Bronchial epithelial cell (primary cell): ENCODE results near the gene DDOST. TPM values are rescaled to one million over a fixed set of nuclear protein-coding genes. Genes with fewer than 3 reads are reported as not detected.
A peak's percentile ranks its signal among the peaks of the same experiment; 100 is the strongest.

ENCODE experiments used
- DNase-seq: peaks from one replicate; pipeline ENCODE4 v3.0.0-alpha.2; 2010; ENCODE audit warnings: low read depth
- FAIRE-seq: peaks from 2 replicates; lab custom pipeline; 2011; peaks lifted over from hg19 to GRCh38; lab: Jason Lieb, UNC
- H3K27me3 ChIP-seq: 2 replicates; pipeline ENCODE4 v1.5.1; 2011; ENCODE audit warnings: low read length; ENCODE audit not compliant: control insufficient read depth, insufficient read depth
- H3K36me3 ChIP-seq: 2 replicates; pipeline ENCODE4 v1.5.1; 2011; ENCODE audit warnings: low read length; ENCODE audit not compliant: control insufficient read depth, insufficient read depth
- H3K4me3 ChIP-seq: 2 replicates; pipeline ENCODE4 v1.5.1; 2011; ENCODE audit warnings: mild to moderate bottlenecking, low read depth, low read length, control low read depth
- total RNA-seq: library from RNA; depleted of rRNA; stranded (reverse); fragments of >200 nt; gene quantifications from 2 replicates; pipeline ENCODE4 v1.2.1, GENCODE V29; 2014
- TF ChIP-seq, protein P1 (sequence below): IDR thresholded peaks from 2 replicates; pipeline ENCODE4 v1.5.1; 2011; ENCODE audit warnings: mild to moderate bottlenecking, moderate library complexity, low read length, control low read depth, inconsistent platforms; ENCODE audit not compliant: insufficient read depth, severe bottlenecking

Gene DDOST
- total RNA-seq, 1 donor from 2014 or later: 346 TPM

GRCh38 chr1:20648438-20648837 lies 12.7 kb downstream of the DDOST start:
- TF ChIP-seq, protein P1, sequence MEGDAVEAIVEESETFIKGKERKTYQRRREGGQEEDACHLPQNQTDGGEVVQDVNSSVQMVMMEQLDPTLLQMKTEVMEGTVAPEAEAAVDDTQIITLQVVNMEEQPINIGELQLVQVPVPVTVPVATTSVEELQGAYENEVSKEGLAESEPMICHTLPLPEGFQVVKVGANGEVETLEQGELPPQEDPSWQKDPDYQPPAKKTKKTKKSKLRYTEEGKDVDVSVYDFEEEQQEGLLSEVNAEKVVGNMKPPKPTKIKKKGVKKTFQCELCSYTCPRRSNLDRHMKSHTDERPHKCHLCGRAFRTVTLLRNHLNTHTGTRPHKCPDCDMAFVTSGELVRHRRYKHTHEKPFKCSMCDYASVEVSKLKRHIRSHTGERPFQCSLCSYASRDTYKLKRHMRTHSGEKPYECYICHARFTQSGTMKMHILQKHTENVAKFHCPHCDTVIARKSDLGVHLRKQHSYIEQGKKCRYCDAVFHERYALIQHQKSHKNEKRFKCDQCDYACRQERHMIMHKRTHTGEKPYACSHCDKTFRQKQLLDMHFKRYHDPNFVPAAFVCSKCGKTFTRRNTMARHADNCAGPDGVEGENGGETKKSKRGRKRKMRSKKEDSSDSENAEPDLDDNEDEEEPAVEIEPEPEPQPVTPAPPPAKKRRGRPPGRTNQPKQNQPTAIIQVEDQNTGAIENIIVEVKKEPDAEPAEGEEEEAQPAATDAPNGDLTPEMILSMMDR: no peak
- Histone ChIP-seq H3K36me3 (peaks cover 26% of the 10 kb centered on the region), H3K27me3 (no peaks in the 10 kb centered on the region), H3K4me3 (no peak overlapping the region)
- DNase-seq: no peak
- FAIRE-seq: no peak

DNA sequence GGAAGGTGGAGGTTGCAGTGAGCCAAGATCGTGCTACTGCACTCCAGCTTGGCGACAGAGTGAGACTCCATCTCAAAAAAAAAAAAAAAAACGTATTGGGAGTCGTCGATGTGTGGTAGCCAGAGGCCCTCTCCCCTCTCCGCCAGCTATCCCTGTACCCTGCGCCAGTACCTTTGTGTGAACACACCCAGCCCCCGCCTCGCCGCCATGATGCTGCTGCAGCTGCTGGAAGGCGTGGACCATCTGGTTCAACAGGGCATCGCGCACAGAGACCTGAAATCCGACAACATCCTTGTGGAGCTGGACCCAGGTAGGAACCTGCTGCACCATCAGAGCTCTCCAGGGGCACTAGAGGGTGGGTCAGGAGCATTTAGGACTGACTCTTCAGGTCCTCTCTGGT lies 15.8 kb downstream of the DDOST start:
- Histone ChIP-seq H3K36me3 (peaks cover 20% of the 10 kb centered on the region), H3K4me3 (no peak overlapping the region), H3K27me3 (no peaks in the 10 kb centered on the region)
- DNase-seq: no peak
- TF ChIP-seq, protein P1: no peak
- no peak for FAIRE-seq

- Histone ChIP-seq H3K36me3 (peaks cover 18% of the 10 kb centered on the region), H3K27me3 (no peaks in the 10 kb centered on the region), H3K4me3 (no peak overlapping the region)
- TF ChIP-seq, protein P1: no peak
- FAIRE-seq (no peak), DNase-seq (no peak)
These were observed 16.8 kb downstream of the DDOST start for GRCh38 chr1:20644416-20644815.

- peaks cover 13% of the 10 kb centered on the region for H3K36me3 ChIP-seq
- TF ChIP-seq, protein P1: no peak
- H3K27me3 ChIP-seq: no peaks in the 10 kb centered on the region
- FAIRE-seq (no peak), DNase-seq (no peak)
- no peak overlapping the region for H3K4me3 ChIP-seq
These were observed 18.1 kb downstream of the DDOST start for GRCh38 chr1:20643080-20643479.

- no peaks in the 10 kb centered on the region for H3K27me3 ChIP-seq
- TF ChIP-seq, protein P1: no peak
- H3K36me3 ChIP-seq: peaks cover 16% of the 10 kb centered on the region
- FAIRE-seq (no peak), DNase-seq (no peak)
- H3K4me3 ChIP-seq: no peak overlapping the region
These were observed 19.2 kb downstream of the DDOST start for GRCh38 chr1:20641975-20642374.

- TF ChIP-seq, protein P1: peak; percentile 74
- no peak overlapping the region for H3K4me3 ChIP-seq
- FAIRE-seq (peak; percentile 32), DNase-seq (peak; percentile 51)
- peaks cover 14% of the 10 kb centered on the region for H3K36me3 ChIP-seq
- no peaks in the 10 kb centered on the region for H3K27me3 ChIP-seq
These were observed 21.0 kb downstream of the DDOST start for GRCh38 chr1:20640183-20640597.
